DMS114 treated with DMSO at 0.1 percent for 48 hours (cell line): ENCODE data around the gene GRAMD1B.

Source experiments
- DNase-seq: peaks from one replicate; lab custom pipeline; 2025; ENCODE audit not compliant: unreplicated experiment; lab: John Stamatoyannopoulos, UW

The GRAMD1B gene

DNA sequence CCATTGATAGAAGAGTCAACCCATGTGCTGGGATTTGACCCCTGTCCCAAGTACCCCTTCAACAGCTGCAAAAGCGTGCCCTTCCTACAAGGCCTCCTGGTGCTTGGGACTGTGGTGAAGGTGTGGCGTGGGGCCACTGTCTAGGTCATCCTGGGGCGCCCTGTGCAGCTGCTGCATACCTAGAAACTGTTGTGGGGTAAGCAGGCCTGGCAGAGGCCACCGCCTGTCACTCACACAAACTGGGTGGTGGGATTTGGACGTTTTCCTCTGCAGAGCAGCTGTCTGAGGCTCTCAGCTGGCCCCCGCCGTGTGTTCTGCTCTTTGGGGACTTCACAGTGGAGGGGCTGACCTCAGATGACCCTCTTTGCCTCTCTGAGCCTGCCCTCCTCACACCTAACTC lies 154.7 kb downstream of the GRAMD1B start:
- DNase-seq, result no peak

DNA sequence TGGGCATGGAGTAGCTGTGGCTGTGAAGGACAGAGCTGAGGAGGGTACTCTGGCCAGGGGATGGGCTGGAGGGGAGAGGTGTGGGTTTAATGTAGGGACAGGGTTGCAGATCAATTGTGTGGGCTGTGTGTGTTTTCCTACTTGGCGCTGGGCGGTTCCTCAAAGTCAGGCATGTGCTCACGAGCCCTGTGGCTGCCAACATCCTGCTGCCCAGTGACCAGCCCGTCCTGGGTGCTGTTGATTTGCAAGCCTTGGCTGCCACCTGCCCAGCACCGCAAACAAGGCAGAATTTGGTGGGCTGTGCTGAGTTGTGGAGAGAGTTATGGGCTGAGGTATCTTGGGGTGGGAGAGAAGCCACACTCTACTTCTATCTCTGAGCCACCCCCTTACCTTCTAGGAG lies 155.1 kb downstream of the GRAMD1B start:
- DNase-seq, result no peak

DNA sequence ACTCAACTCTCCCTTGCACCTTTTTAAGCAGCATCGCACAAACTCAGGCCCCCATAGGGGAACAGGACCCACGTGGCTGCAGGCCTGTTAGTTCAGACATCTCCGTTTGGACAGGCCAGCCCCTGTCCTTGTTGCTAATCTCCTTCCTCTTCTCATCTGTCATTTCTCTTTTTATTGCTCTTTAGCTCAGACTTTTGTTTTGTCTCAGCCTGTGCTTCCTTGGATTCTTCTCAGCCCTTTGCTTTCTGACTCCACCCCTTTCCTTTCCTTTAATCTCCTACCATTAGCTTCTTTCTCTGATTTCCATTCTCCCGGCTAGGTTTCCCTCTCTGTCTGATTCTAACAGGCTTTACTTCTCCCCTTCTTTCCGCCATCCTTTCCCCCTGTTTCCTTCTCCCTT lies 155.6 kb downstream of the GRAMD1B start:
- DNase-seq, result no peak

DNA sequence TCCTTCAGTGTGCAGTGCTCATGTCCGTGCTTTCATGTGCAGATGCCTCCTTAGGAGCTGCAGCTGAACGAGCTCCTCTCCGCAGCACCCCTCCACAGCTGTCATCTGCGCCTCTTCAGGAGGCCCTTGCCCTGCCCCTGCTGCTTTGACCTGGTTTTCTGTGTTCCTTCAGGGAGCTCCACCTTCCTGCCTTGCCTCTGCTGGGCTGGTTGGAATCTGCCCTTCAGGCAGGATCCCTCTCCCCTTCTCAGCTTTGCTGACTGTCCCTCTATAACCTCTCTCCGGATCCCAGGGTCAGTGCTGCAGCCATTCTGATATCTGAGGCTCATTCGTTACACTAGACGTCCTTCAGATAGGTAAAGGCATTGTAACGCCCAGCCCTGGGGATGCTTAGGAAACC lies 156.5 kb downstream of the GRAMD1B start:
- DNase-seq, result no peak

DNA sequence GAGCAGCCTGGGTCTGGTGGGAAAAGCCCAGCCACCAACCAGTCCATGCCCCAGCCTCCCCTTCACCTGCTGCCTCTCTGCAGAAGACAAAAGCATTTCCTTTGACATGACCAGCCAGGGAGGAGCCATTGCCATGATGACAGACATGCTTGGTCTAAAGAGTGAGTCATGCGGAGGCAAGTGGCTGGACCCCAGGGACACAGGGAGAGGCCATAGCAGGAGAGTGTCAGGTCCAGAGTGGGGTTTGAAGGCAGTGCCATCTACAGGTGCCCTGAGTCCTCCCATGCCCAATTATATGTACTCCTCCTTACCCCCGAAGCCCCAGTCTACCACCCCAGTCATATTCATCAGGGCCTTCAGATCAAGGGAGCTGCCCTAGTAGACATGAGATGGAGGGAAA lies 157.0 kb downstream of the GRAMD1B start:
- no peak for DNase-seq

DNA sequence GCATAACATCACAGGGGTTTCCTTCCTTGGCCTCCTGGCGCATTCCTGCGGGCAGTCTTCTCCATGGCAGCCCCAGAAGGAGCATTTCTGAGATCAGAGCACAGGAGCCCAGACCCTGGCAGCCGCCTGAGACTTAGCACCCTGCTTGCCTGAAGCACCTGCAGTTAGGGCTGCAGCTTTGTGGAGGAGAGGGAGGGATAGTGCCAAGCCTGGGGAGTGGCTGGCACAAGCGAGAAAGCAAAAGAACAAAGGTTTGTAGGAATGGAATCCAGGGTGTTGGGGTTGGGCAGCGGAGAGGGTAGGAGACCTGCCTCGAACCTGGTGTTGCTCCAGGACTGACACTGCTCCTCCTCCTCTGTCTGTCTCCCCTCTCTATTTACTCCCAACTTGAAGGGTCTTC lies 157.5 kb downstream of the GRAMD1B start:
- DNase-seq, result no peak

DNA sequence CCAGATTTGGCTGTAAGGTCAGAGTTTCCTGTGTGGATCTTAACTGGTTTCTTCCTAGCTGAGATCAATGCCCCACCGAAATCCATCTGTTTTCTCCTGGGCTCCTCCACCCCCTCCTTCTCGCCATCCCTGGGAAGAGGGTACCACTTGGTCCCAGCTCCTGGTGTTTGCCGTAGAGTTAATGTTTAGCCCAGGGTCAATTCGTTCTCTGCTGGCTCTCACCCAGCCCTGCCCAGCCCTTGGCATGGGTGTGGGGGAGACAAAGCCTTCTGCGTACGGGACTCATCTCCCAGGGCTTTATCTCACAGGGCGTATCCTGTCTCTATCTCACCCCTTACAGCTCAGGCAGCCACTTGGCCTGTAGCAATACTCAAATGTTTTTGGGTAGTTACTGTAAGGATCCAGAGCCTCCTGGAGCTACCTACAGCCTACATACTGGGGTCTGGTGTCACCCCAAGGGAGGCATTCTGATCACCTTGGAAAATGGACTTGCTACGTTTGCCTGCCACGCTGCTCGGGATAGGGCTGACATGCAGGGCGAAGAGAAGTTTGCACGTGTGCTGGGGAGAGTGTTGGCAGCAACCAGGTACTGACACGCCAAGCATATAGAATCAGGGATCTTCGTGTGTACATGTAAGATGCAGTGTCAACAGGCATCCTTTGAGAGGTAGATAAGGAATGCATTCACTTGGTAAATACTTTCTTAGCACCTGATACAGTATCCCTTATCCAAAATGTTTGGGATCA lies 158.2 kb downstream of the GRAMD1B start:
- no peak for DNase-seq

DNA sequence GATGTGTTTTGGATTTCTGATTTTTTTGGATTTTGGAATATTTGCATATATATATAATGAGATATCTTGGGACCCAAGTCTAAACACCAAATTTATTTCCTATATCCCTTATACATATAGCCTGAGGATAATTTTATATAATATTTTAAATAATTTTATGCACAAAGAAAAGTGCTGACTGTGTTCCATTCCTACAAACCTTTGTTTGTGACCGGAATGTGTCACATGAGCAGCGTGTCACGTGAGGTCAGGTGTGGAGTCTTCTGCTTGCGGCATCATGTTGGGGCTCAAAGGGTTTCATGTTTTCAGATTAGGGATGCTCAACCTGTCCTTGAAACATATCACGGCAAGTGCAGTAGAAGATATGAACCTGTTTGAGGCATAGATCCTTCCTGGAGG lies 158.8 kb downstream of the GRAMD1B start:
- no peak for DNase-seq

DNA sequence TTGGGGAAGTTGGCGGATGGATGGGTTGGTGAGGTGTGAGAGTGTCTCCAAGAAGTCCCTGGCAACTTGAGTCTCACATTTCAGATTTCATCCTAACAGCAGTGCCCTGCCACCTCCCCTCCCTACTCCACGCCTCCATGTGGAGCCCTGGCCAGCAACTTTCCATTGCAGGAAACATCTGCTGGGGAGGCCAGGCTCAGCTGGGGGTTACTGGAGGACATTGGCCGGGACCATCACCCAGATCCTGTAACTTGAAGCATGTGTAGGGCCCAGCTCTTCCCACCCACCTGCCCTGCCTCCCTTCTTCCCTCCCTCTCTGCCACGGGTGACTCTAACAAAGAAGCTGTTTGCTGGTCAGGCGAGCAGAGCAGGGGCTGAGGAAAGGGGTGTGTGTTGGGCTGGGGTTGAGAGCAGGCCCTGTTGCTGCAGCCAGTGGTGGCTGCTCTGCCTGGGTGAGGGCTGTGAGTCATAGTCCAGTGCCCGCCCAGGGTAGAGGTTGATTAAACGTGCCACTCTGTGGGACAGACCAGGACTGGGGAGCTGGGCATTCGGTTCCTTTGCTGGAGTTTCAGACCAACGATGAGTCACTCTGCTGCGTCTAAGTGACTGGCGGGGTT lies 160.3 kb downstream of the GRAMD1B start:
- no peak for DNase-seq

DNA sequence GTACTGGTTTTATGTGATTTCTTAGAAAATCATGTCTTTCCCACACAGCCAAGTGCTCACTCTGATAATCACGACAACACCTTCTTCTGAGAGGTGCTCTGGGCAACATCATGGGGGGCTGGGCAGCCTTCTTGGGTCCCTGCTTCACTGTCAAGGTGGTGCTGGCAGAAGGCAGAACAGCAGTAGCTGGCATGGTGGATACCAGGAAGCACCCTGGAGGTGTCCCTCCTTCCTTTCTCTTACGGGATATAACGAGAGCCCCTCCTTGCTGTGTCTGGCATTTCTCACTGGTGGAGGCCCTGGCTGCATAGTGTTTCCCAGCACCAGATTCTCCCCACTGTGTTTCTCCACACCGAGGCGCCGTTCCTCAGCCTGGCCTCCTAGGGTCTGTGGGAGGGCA lies 163.5 kb downstream of the GRAMD1B start:
- DNase-seq, result no peak

DNA sequence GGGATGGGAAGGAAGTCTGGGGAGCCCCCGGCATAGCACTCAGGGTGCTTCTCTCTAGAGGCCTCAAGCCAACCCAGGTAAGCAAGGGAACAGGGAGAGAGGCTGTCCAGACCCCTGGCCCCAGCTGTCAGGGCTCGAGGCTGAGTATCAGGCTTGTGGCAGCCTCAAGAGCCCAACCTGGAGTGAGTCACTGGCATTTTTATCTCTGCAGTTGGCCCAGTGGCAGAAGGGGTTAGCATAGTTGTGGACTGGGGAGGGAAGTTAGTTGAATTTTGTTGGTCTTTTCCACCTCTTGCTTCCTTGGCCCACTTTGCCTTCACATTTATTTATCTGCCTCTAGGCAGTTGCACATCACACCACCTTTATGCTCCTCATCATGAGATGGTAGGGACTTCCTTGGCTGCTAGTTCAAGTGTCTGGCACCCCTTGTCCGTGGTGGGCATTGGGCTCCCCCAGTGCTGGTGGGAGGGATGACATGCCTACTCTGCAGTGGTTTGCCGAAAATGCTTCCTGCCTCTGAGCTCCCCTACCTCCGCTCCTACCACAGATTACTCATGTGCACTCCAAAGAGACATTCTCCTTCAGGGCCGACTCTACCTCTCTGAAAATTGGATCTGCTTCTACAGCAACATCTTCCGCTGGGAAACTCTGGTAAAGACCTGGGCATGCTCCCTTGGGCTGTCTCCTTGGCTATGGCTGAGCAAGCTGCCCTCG lies 164.3 kb downstream of the GRAMD1B start:
- DNase-seq, result no peak

DNA sequence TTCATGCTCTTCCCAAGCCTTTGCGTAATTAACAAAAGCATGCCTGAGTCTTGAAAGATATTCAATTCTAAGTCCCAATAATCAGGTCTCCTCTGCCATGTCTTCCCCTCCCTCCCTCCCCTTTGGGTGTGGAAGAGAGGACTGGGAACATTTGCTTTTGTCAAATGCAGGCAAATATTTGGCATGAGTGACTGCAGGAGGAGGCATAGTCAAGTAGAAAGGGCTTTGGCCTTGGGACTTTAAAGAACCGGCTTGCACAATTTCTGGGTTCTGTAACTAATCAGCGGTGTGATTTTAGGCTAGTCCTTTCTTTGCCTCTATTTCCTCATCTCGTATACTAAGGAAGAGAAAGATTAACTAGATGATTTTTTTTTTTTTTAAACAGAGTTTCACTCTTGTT lies 164.9 kb downstream of the GRAMD1B start:
- DNase-seq, result no peak

DNA sequence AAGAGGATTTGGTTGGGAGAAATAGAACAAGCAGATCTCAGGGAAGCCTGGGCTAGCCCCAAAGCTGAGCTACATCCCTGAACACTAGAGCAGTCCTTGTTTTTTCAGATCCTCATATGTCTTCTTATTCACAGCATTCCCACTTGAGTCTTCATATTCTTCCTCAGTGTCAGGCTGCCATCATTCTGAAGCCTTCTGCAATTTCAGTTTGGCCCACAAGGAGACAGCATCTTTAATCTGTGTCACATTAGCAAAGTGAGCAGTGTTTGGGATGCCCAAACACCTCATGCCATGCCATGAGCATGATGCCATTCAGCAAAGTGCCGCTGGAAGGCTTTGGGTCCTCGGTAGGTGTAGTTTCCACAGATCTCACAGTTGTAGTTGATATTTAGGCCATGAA lies 167.8 kb downstream of the GRAMD1B start:
- DNase-seq, result no peak

DNA sequence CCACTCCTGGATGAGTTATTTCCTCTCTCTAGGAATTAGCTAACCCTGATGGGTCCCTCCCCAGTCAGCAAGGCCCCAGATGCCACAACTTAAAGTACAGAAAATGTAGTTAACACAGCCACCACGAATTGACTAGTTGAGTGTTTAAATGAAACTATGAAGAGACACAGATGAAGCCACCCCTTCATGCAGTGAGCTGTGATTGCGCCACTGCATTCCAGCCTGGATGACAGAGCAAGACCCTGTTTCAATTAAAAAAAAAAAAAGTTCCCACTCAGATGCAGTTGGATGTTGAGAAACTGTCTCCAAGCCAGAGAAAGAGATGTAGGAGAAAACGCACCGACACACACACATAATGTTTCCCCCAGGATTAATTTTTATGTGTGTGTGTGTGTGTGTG lies 171.1 kb downstream of the GRAMD1B start:
- no peak for DNase-seq

DNA sequence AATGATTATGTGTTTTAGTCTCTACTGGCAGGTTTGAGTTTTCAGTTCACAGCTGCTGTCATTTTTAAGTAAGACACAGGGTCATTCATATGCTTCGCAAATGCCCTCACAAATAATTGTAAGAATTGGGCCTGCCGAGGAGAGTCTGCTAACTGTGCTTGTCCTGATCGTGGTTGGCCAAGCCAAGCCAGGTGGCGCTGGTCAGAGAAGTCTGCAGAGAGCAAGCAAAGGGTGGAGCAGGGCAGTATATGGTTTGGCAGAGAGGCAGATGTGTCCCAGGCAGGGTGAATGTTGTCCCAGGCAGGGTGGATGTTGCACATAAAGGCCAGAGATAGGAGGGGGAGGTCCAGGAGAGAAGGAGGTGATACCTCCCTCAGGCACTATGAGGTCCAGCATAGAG lies 171.7 kb downstream of the GRAMD1B start:
- no peak for DNase-seq

DNA sequence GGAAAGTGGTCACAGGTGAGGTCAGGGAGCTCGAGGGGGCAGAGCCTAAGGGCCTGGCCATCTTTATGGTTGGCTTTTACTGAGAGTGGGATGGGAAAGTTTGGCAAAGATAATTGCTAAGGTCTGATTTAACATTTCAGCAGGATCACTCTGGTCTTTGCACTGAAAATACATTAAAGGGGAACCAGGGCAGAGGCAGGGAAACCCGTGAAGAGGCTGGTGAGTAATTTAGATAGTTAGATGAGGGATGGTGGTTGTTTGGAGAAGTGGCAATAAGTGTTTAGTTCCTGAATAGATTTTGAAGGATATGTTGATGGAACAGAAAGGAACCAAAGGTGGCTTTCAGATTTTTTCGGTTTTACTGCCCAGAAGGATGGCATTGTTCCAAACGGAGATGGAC lies 173.6 kb downstream of the GRAMD1B start:
- no peak for DNase-seq

DNA sequence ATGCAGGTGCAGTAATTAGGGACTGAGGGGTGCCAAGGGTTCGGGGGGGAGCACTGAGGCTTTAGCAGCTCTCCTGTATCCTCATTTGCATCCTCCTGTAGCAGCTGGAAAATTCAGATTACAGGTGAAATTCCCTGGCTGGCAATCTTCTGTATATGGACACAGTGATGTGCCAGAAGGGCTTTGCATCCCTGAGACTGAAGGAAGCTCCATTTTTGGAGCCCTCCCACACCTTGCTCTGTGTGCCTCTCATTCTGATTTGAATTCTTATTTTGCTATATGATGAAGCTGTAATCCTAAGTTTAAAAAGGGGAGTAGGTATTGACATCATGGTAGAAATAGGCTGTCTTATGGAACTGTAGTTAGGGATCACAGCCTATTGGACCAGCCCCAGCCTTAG lies 177.7 kb downstream of the GRAMD1B start:
- no peak for DNase-seq

DNA sequence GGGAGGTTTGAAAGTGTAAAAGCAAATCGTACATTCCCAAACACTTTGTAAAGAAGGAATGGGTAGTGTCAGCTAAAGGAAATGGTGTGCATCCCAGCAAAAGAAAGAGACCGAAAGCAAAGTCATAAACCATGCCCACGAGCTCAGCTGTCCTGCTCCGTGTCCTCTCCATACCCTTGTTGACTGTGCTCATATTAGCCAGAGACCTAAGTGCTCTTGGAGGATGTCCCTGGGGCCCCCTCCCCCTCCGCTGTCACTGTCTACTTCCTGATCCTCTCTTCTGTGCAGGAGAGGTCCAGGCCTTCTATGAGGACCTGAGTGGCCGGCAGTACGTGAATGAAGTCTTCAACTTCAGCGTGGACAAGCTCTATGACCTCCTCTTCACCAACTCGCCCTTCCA lies 178.3 kb downstream of the GRAMD1B start:
- DNase-seq, result no peak

DNA sequence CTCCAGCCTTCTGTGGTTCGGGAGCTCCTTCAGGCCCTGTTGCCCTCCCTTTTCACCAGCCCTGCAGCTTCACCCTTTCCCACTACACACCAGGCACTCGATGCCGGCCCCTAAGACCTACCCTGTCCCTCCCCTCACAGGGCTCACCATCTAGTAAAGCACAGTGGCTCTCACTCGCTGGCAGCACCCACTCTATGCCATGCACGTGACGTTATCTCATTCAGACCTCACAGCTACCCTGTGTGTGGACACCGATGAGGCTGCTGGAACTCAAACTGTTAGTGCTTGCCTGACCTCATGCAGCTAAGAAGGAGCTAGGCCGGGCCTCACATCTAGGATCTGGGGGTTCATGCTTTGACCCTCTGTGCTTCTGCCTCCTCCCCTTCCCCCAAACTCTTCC lies 178.9 kb downstream of the GRAMD1B start:
- no peak for DNase-seq

DNA sequence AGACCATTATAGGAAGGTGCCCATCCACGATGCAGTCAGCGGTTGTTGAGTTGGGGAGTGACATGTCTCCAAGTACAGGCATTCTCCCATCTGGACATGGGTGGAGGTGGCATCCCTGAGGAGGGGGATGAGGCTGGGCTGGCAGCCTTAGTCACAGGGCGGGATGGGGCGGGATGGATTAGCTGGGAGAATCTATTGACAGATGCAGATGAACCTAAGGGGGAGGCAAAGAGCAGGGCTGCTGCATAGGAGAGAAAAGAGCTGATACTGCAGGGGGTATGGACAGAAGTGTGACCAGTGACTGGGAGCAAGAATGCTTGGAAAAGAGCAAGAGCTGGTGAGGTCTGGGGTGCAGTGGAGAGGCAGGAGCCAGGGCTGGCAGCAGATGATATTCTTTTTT lies 181.6 kb downstream of the GRAMD1B start:
- DNase-seq, result no peak

DNA sequence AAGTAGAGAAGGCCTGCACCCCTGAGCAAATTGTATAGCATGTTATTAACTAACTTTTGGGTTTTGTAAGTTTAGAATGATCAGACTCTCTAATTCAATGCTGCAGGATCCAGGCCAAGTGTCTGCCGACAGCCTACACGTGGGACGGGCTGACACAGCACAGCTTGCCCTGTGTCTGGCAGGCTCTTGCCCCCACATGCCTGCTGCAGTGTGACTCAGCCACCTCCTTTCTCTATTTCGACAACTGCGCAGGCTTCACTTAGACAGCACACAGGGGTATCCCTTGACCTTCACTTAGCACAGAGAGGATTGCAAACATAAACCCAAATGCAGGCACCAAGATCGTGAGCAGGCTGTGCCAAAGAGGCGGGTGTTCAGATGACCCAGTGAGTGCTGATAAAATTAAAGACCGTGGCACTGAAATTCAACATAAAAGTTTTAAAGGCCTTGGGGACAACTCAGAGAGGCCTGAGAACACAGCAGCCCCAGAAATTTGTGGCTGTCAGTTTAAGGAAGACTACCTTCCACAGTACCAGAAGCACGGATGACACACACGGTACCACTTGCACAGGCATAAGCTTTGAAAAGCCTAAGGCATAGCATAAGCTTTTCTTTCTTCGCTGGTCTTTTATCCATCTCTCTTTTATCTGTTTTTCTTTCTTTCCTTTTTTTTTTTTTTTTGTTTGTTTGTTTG lies 186.6 kb downstream of the GRAMD1B start:
- DNase-seq, result no peak

DNA sequence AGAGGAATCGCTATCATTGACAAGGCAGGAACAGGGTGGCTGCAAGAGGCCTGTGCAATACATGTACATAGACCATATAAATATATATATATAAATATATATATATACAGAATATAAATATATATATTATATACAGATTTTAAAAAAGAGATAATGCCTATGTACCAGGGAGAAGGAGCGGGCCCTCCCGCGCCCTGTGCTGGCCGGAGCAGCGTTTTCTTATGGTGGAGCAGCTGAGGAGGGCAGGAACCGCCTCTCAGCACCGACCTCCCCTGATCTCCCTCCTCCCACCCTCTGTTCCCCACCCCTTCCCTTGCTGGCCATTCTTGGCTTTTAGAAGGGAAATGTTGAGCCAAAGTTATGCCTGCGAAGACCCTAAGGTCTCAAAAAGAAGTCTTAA lies 192.5 kb downstream of the GRAMD1B start:
- no peak for DNase-seq
